GM12878 (cell line): ENCODE data around the gene ACACA. TPM values are rescaled to one million over a fixed set of nuclear protein-coding genes. Genes with fewer than 3 reads are reported as not detected.

Source experiments
- ATF7 ChIP-seq: fragments of 450-650 bp; IDR thresholded peaks from 2 replicates; pipeline ENCODE4 v1.6.1; 2016; ENCODE audit warnings: low read depth, mild to moderate bottlenecking
- BHLHE40 ChIP-seq, 2 experiments: fragments of 450-650 bp in 1 of 2; IDR thresholded peaks; 2 replicates each; pipeline ENCODE4 v1.6.1; 2011 to 2017; ENCODE audit warnings: low read depth in 2 of 2, borderline replicate concordance in 1 of 2, improper control_type of control experiment in 1 of 2, low read length in 1 of 2, mild to moderate bottlenecking in 1 of 2
- DPF2 ChIP-seq: fragments of 450-650 bp; IDR thresholded peaks from 2 replicates; pipeline ENCODE4 v1.6.1; 2017; ENCODE audit warnings: mild to moderate bottlenecking
- EP300 ChIP-seq, 2 experiments: fragments of 150-350 bp in 1 of 2; IDR thresholded peaks; 2 replicates each; pipeline ENCODE4 v1.6.1; 2011 to 2012; ENCODE audit warnings: low read depth in 2 of 2, low read length in 2 of 2, borderline replicate concordance in 1 of 2, improper control_type of control experiment in 1 of 2, inconsistent platforms in 1 of 2; ENCODE audit not compliant: control insufficient read depth in 1 of 2
- ESRRA ChIP-seq: IDR thresholded peaks from 2 replicates; pipeline ENCODE4 v1.6.1; 2012; ENCODE audit warnings: mild to moderate bottlenecking, low read length, improper control_type of control experiment
- FOS ChIP-seq: IDR thresholded peaks from 3 replicates; pipeline ENCODE4 v1.6.1; 2011; ENCODE audit warnings: borderline replicate concordance; ENCODE audit not compliant: insufficient read length; ENCODE audit errors: extremely low read depth
- IRF4 ChIP-seq: IDR thresholded peaks from 2 replicates; pipeline ENCODE4 v1.6.1; 2011; ENCODE audit warnings: low read depth, low read length
- MEF2A ChIP-seq: IDR thresholded peaks from 2 replicates; pipeline ENCODE4 v1.6.1; 2011; ENCODE audit warnings: low read depth, mild to moderate bottlenecking, low read length, moderate library complexity; ENCODE audit not compliant: insufficient read depth
- MYB ChIP-seq: fragments of 150-350 bp; IDR thresholded peaks from 2 replicates; pipeline ENCODE4 v1.6.1; 2014; ENCODE audit warnings: mild to moderate bottlenecking, low read depth, low read length, borderline replicate concordance
- NKRF ChIP-seq: fragments of 450-650 bp; conservative IDR thresholded peaks from 2 replicates; pipeline ENCODE4 v1.6.1; 2017; ENCODE audit warnings: mild to moderate bottlenecking, moderate library complexity
- PML ChIP-seq: IDR thresholded peaks from 2 replicates; pipeline ENCODE4 v1.6.1; 2012; ENCODE audit warnings: low read length, inconsistent platforms
- PRDM15 ChIP-seq: fragments of 450-650 bp; formaldehyde crosslinking; IDR thresholded peaks from 2 replicates; pipeline ENCODE4 v1.4.0; 2020; ENCODE audit warnings: mild to moderate bottlenecking, moderate library complexity
- SIN3A ChIP-seq: IDR thresholded peaks from 2 replicates; pipeline ENCODE4 v1.6.1; 2012; ENCODE audit warnings: low read depth, low read length, improper control_type of control experiment
- SMC3 ChIP-seq: IDR thresholded peaks from 2 replicates; pipeline ENCODE4 v1.6.1; 2011; ENCODE audit warnings: low read length, improper control_type of control experiment, borderline replicate concordance
- polyA plus RNA-seq, 11 experiments: library from polyadenylated mRNA; depleted of rRNA in 4 of 11; unstranded in 6 of 11; stranded (reverse) in 5 of 11; fragments of >200 nt; fragmentation: Nextera tagmentation in 4 of 11; fragmentation: Illumina TruSeq in 1 of 11; extraction: Ambion mirVana in 4 of 11; extraction: Trizol in 1 of 11; gene quantifications; 1 replicate in 1 of 11; 2 replicates in 10 of 11; pipeline versions ENCODE4 v1.2.1 to v1.2.3, GENCODE V29; 2011 to 2016; ENCODE audit warnings: inconsistent platforms in 2 of 11, missing spikeins in 2 of 11, low read depth in 1 of 11
- total RNA-seq, 4 experiments: library from RNA; depleted of rRNA in 3 of 4; stranded (reverse); fragments of >200 nt in 3 of 4; fragmentation: Illumina TruSeq in 1 of 4; extraction: Trizol in 1 of 4; gene quantifications; 2 replicates each; pipeline versions ENCODE4 v1.2.1 to v1.2.3, GENCODE V29; 2013 to 2021
- TF ChIP-seq, protein P1 (sequence below): fragments of 450-650 bp; IDR thresholded peaks from 2 replicates; pipeline ENCODE4 v1.6.1; 2016; ENCODE audit warnings: mild to moderate bottlenecking
- TF ChIP-seq, protein P2 (sequence below): IDR thresholded peaks from 2 replicates; pipeline ENCODE4 v1.6.1; 2012; ENCODE audit warnings: low read depth, low read length, improper control_type of control experiment
- TF ChIP-seq, protein P3 (sequence below): fragments of 450-650 bp; IDR thresholded peaks from 2 replicates; pipeline ENCODE4 v1.6.1; 2018; ENCODE audit warnings: mild to moderate bottlenecking, low read depth, moderate library complexity; ENCODE audit not compliant: partially characterized antibody

Gene ACACA
- total and polyA plus RNA-seq, 10 of the 15 experiments (the other 5 are each of a cell fraction or from before 2014, with no cell fraction given), result 12.9 to 74.2 (median 32.0) TPM

GRCh38 chr17:37358830-37359681, 47.6 kb downstream of the ACACA start (continued):
- TF ChIP-seq DPF2, result 0 out of 2 replicates have a peak, but pooled peaks have one; percentile 38
- TF ChIP-seq BHLHE40 (IDR thresholded peaks at IDR 0.05; ENCODE audit: borderline replicate concordance in 1 of 2, low read depth in 2 of 2, low read length in 1 of 2), result peak in 1 of 2 experiments; percentile 68; a peak in 2 of 4 replicates
- TF ChIP-seq MEF2A, result 0 out of 2 replicates have a peak, but pooled peaks have one; percentile 9
- TF ChIP-seq, protein P1, sequence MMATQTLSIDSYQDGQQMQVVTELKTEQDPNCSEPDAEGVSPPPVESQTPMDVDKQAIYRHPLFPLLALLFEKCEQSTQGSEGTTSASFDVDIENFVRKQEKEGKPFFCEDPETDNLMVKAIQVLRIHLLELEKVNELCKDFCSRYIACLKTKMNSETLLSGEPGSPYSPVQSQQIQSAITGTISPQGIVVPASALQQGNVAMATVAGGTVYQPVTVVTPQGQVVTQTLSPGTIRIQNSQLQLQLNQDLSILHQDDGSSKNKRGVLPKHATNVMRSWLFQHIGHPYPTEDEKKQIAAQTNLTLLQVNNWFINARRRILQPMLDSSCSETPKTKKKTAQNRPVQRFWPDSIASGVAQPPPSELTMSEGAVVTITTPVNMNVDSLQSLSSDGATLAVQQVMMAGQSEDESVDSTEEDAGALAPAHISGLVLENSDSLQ, result peak; percentile 59; the same call in 1 of the 2 replicates
- no peak; the same call in 1 of the 2 replicates for TF ChIP-seq PML
- TF ChIP-seq, protein P2, sequence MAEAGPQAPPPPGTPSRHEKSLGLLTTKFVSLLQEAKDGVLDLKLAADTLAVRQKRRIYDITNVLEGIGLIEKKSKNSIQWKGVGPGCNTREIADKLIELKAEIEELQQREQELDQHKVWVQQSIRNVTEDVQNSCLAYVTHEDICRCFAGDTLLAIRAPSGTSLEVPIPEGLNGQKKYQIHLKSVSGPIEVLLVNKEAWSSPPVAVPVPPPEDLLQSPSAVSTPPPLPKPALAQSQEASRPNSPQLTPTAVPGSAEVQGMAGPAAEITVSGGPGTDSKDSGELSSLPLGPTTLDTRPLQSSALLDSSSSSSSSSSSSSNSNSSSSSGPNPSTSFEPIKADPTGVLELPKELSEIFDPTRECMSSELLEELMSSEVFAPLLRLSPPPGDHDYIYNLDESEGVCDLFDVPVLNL, result no peak
- TF ChIP-seq MYB, result no peak
- TF ChIP-seq ESRRA, result no peak
- no peak for TF ChIP-seq EP300 (IDR thresholded peaks at IDR 0.05; ENCODE audit: borderline replicate concordance in 1 of 2, control insufficient read depth in 1 of 2, low read depth in 2 of 2, low read length in 2 of 2)
- TF ChIP-seq FOS, result no peak
- peak; percentile 71 for TF ChIP-seq NKRF
- TF ChIP-seq SMC3, result no peak
- no peak for TF ChIP-seq PRDM15
- TF ChIP-seq ATF7, result no peak
- TF ChIP-seq, protein P3, sequence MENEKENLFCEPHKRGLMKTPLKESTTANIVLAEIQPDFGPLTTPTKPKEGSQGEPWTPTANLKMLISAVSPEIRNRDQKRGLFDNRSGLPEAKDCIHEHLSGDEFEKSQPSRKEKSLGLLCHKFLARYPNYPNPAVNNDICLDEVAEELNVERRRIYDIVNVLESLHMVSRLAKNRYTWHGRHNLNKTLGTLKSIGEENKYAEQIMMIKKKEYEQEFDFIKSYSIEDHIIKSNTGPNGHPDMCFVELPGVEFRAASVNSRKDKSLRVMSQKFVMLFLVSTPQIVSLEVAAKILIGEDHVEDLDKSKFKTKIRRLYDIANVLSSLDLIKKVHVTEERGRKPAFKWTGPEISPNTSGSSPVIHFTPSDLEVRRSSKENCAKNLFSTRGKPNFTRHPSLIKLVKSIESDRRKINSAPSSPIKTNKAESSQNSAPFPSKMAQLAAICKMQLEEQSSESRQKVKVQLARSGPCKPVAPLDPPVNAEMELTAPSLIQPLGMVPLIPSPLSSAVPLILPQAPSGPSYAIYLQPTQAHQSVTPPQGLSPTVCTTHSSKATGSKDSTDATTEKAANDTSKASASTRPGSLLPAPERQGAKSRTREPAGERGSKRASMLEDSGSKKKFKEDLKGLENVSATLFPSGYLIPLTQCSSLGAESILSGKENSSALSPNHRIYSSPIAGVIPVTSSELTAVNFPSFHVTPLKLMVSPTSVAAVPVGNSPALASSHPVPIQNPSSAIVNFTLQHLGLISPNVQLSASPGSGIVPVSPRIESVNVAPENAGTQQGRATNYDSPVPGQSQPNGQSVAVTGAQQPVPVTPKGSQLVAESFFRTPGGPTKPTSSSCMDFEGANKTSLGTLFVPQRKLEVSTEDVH, result no peak
- TF ChIP-seq IRF4, result no peak
- peak; percentile 32; the same call in 1 of the 2 replicates for TF ChIP-seq SIN3A
